ENCODE measurements around the gene RNF26. TPM values are rescaled to one million over a fixed set of nuclear protein-coding genes. Genes with fewer than 3 reads are reported as not detected.

The RNF26 gene
- total RNA-seq, 1 donor from 2014 or later: 27.9 TPM

GRCh38 chr11:119306373-119306890, 27.9 kb upstream of the RNF26 start:
- Mint-ChIP-seq H3K4me1 (ENCODE audit: low read depth) (peaks cover 30% of the 10 kb centered on the region), H3K9me3 (no peaks in the 10 kb centered on the region), H3K36me3 (ENCODE audit: low read depth) (peaks cover 33% of the 10 kb centered on the region), H3K27ac (peak overlapping the region; percentile 95), H3K27me3 (ENCODE audit: insufficient read depth) (no peaks in the 10 kb centered on the region), H3K4me3 (peak overlapping the region; percentile 48)
- intact Hi-C loops (cut with micrococcal nuclease): loop anchor here (1.0 to 2.0 kb wide), 3 partner anchors 15 to 44 kb away; no protein-coding TSS in a partner anchor
- peak; percentile 15 for DNase-seq (ENCODE audit: low spot score)

- Mint-ChIP-seq H3K27ac (peak overlapping the region; percentile 95), H3K9me3 (no peaks in the 10 kb centered on the region), H3K36me3 (ENCODE audit: low read depth) (peaks cover 30% of the 10 kb centered on the region), H3K4me3 (peak overlapping the region; percentile 15), H3K4me1 (ENCODE audit: low read depth) (peaks cover 30% of the 10 kb centered on the region), H3K27me3 (ENCODE audit: insufficient read depth) (no peaks in the 10 kb centered on the region)
- intact Hi-C loops (cut with micrococcal nuclease): loop anchor here (2.0 kb wide), 2 partner anchors 18 to 44 kb away; no protein-coding TSS in a partner anchor
- DNase-seq (ENCODE audit: low spot score): no peak
Measured at GRCh38 chr11:119307219-119307618, 27.1 kb upstream of the RNF26 start.

GRCh38 chr11:119307974-119308373, 26.4 kb upstream of the RNF26 start:
- intact Hi-C loops (cut with micrococcal nuclease): loop anchor here (2.0 kb wide), 2 partner anchors 19 to 45 kb away; no protein-coding TSS in a partner anchor
- peaks cover 24% of the 10 kb centered on the region for H3K36me3 Mint-ChIP-seq (ENCODE audit: low read depth)
- H3K4me3 Mint-ChIP-seq: no peak overlapping the region
- no peak overlapping the region for H3K27ac Mint-ChIP-seq
- H3K4me1 Mint-ChIP-seq (ENCODE audit: low read depth): peaks cover 30% of the 10 kb centered on the region
- H3K27me3 Mint-ChIP-seq (ENCODE audit: insufficient read depth): no peaks in the 10 kb centered on the region
- DNase-seq (ENCODE audit: low spot score): no peak
- no peaks in the 10 kb centered on the region for H3K9me3 Mint-ChIP-seq

- Mint-ChIP-seq H3K27me3 (ENCODE audit: insufficient read depth) (peaks cover 2% of the 10 kb centered on the region), H3K36me3 (ENCODE audit: low read depth) (peaks cover 12% of the 10 kb centered on the region), H3K4me3 (no peak overlapping the region), H3K9me3 (no peaks in the 10 kb centered on the region), H3K27ac (no peak overlapping the region), H3K4me1 (ENCODE audit: low read depth) (peaks cover 30% of the 10 kb centered on the region)
- intact Hi-C loops (cut with micrococcal nuclease): no loop called here
- no peak for DNase-seq (ENCODE audit: low spot score)
Measured at GRCh38 chr11:119309411-119309810, 24.9 kb upstream of the RNF26 start.

GRCh38 chr11:119309953-119310681, 24.2 kb upstream of the RNF26 start:
- Mint-ChIP-seq H3K4me1 (ENCODE audit: low read depth) (peaks cover 25% of the 10 kb centered on the region), H3K4me3 (no peak overlapping the region)
- intact Hi-C loops (cut with micrococcal nuclease): no loop called here

GRCh38 chr11:119310682-119311052, 23.7 kb upstream of the RNF26 start:
- peaks cover 7% of the 10 kb centered on the region for H3K36me3 Mint-ChIP-seq (ENCODE audit: low read depth)
- intact Hi-C loops (cut with micrococcal nuclease): no loop called here
- no peak overlapping the region for H3K4me3 Mint-ChIP-seq
- DNase-seq (ENCODE audit: low spot score): no peak
- H3K27ac Mint-ChIP-seq: no peak overlapping the region
- H3K9me3 Mint-ChIP-seq: no peaks in the 10 kb centered on the region
- H3K27me3 Mint-ChIP-seq (ENCODE audit: insufficient read depth): peaks cover 7% of the 10 kb centered on the region
- peaks cover 20% of the 10 kb centered on the region for H3K4me1 Mint-ChIP-seq (ENCODE audit: low read depth)

More at GRCh38 chr11:119309953-119310681, 24.2 kb upstream of the RNF26 start:
- H3K36me3 Mint-ChIP-seq (ENCODE audit: low read depth): peaks cover 11% of the 10 kb centered on the region
- no peaks in the 10 kb centered on the region for H3K9me3 Mint-ChIP-seq
- peaks cover 2% of the 10 kb centered on the region for H3K27me3 Mint-ChIP-seq (ENCODE audit: insufficient read depth)
- H3K27ac Mint-ChIP-seq: no peak overlapping the region
- no peak for DNase-seq (ENCODE audit: low spot score)

GRCh38 chr11:119314726-119315125, 19.6 kb upstream of the RNF26 start:
- intact Hi-C loops (cut with micrococcal nuclease): no loop called here
- Mint-ChIP-seq H3K4me1 (ENCODE audit: low read depth) (peaks cover 9% of the 10 kb centered on the region), H3K27me3 (ENCODE audit: insufficient read depth) (peaks cover 28% of the 10 kb centered on the region), H3K36me3 (ENCODE audit: low read depth) (no peaks in the 10 kb centered on the region), H3K27ac (no peak overlapping the region), H3K4me3 (no peak overlapping the region), H3K9me3 (no peaks in the 10 kb centered on the region)
- DNase-seq (ENCODE audit: low spot score): no peak

GRCh38 chr11:119315131-119316015, 19.0 kb upstream of the RNF26 start:
- intact Hi-C loops (cut with micrococcal nuclease): no loop called here
- no peaks in the 10 kb centered on the region for H3K36me3 Mint-ChIP-seq (ENCODE audit: low read depth)

GRCh38 chr11:119316016-119316728, 18.2 kb upstream of the RNF26 start:
- Mint-ChIP-seq H3K27ac (no peak overlapping the region), H3K4me1 (ENCODE audit: low read depth) (peaks cover 12% of the 10 kb centered on the region), H3K4me3 (peak overlapping the region; percentile 63), H3K27me3 (ENCODE audit: insufficient read depth) (peaks cover 31% of the 10 kb centered on the region), H3K36me3 (ENCODE audit: low read depth) (no peaks in the 10 kb centered on the region), H3K9me3 (no peaks in the 10 kb centered on the region)
- no peak for DNase-seq (ENCODE audit: low spot score)
- intact Hi-C loops (cut with micrococcal nuclease): no loop called here

More at GRCh38 chr11:119315131-119316015, 19.0 kb upstream of the RNF26 start:
- DNase-seq (ENCODE audit: low spot score): no peak
- peaks cover 31% of the 10 kb centered on the region for H3K27me3 Mint-ChIP-seq (ENCODE audit: insufficient read depth)
- H3K9me3 Mint-ChIP-seq: no peaks in the 10 kb centered on the region
- H3K27ac Mint-ChIP-seq: no peak overlapping the region
- peak overlapping the region; percentile 63 for H3K4me3 Mint-ChIP-seq
- H3K4me1 Mint-ChIP-seq (ENCODE audit: low read depth): peaks cover 12% of the 10 kb centered on the region

- Mint-ChIP-seq H3K27me3 (ENCODE audit: insufficient read depth) (peaks cover 31% of the 10 kb centered on the region), H3K4me3 (peak within 1 kb of the TSS; percentile 63), H3K36me3 (ENCODE audit: low read depth) (no peaks in the 10 kb centered on the region), H3K4me1 (ENCODE audit: low read depth) (peaks cover 18% of the 10 kb centered on the region), H3K27ac (no peak within 1 kb of the TSS), H3K9me3 (no peaks in the 10 kb centered on the region)
- no peak for DNase-seq (ENCODE audit: low spot score)
- intact Hi-C loops (cut with micrococcal nuclease): no loop called here
Measured at GRCh38 chr11:119316729-119317591, 17.4 kb upstream of the RNF26 start, which contains the start of gene MCAM. TSS of gene MCAM (minus strand) at chr11:119317130. CDS start at chr11:119317101, 29 bp downstream.

GRCh38 chr11:119317592-119318239, 16.6 kb upstream of the RNF26 start:
- Mint-ChIP-seq H3K9me3 (no peaks in the 10 kb centered on the region), H3K36me3 (ENCODE audit: low read depth) (no peaks in the 10 kb centered on the region), H3K27me3 (ENCODE audit: insufficient read depth) (peaks cover 31% of the 10 kb centered on the region), H3K27ac (no peak overlapping the region), H3K4me3 (peak overlapping the region; percentile 37), H3K4me1 (ENCODE audit: low read depth) (peaks cover 23% of the 10 kb centered on the region)
- DNase-seq (ENCODE audit: low spot score): no peak
- intact Hi-C loops (cut with micrococcal nuclease): no loop called here

Measured in activated T-helper 1 cell treated with anti-CD3 and anti-CD28 coated beads, Interleukin-12 subunit alpha, Interleukin-12 subunit beta, Interleukin-2, Interleukin-4 antibody, amounts not matched to agents 30 ng/mL and 10 ng/mL and 1 ng/mL, durations not matched to agents 14 hours and 24 hours and 36 hours (primary cell).